ENCODE data around the gene EML4.

Gene EML4

GRCh38 chr2:42196403-42197267, 27.5 kb downstream of the EML4 start:
- DNase-seq (ENCODE audit: low read depth, low spot score): no peak

GRCh38 chr2:42197792-42198191, 28.6 kb downstream of the EML4 start:
- DNase-seq (ENCODE audit: low read depth, low spot score): no peak

GRCh38 chr2:42198466-42198865, 29.3 kb downstream of the EML4 start:
- DNase-seq (ENCODE audit: low read depth, low spot score): no peak

- DNase-seq (ENCODE audit: low read depth, low spot score): no peak
These were observed 29.8 kb downstream of the EML4 start for GRCh38 chr2:42199002-42199401.

GRCh38 chr2:42199626-42200025, 30.5 kb downstream of the EML4 start:
- no peak for DNase-seq (ENCODE audit: low read depth, low spot score)

GRCh38 chr2:42200926-42201855, 32.0 kb downstream of the EML4 start:
- DNase-seq (ENCODE audit: low read depth, low spot score): no peak

- DNase-seq (ENCODE audit: low read depth, low spot score): no peak
These were observed 33.5 kb downstream of the EML4 start for GRCh38 chr2:42202634-42203008.

GRCh38 chr2:42203792-42204191, 34.6 kb downstream of the EML4 start:
- DNase-seq (ENCODE audit: low read depth, low spot score): no peak

GRCh38 chr2:42205337-42205736, 36.2 kb downstream of the EML4 start:
- no peak for DNase-seq (ENCODE audit: low read depth, low spot score)

GRCh38 chr2:42207826-42208225, 38.7 kb downstream of the EML4 start:
- DNase-seq (ENCODE audit: low read depth, low spot score): no peak

GRCh38 chr2:42210203-42210602, 41.0 kb downstream of the EML4 start:
- no peak for DNase-seq (ENCODE audit: low read depth, low spot score)

- DNase-seq (ENCODE audit: low read depth, low spot score): no peak
These were observed 42.1 kb downstream of the EML4 start for GRCh38 chr2:42211291-42211690.

GRCh38 chr2:42214669-42215068, 45.5 kb downstream of the EML4 start:
- DNase-seq (ENCODE audit: low read depth, low spot score): no peak

GRCh38 chr2:42216694-42217093, 47.5 kb downstream of the EML4 start:
- no peak for DNase-seq (ENCODE audit: low read depth, low spot score)

- no peak for DNase-seq (ENCODE audit: low read depth, low spot score)
These were observed 48.2 kb downstream of the EML4 start for GRCh38 chr2:42217307-42217706.

- no peak for DNase-seq (ENCODE audit: low read depth, low spot score)
These were observed 48.8 kb downstream of the EML4 start for GRCh38 chr2:42217914-42218313.

- DNase-seq (ENCODE audit: low read depth, low spot score): no peak
These were observed 49.6 kb downstream of the EML4 start for GRCh38 chr2:42218712-42219111.

- DNase-seq (ENCODE audit: low read depth, low spot score): no peak
These were observed 50.0 kb downstream of the EML4 start for GRCh38 chr2:42219160-42219559.

- DNase-seq (ENCODE audit: low read depth, low spot score): no peak
These were observed 51.4 kb downstream of the EML4 start for GRCh38 chr2:42220566-42220965.

GRCh38 chr2:42223067-42223854, 54.1 kb downstream of the EML4 start:
- DNase-seq (ENCODE audit: low read depth, low spot score): no peak

- DNase-seq (ENCODE audit: low read depth, low spot score): no peak
These were observed 54.7 kb downstream of the EML4 start for GRCh38 chr2:42223855-42224268.

Measured in activated naive CD8-positive, alpha-beta T cell treated with anti-CD3 and anti-CD28 coated beads, Interleukin-2, amount 50 U/mL, for 16 hours (primary cell).